DND-41 (cell line): ENCODE measurements around the gene SNAPC5.

Experiments used
- CTCF ChIP-seq: IDR thresholded peaks from 2 replicates; pipeline ENCODE4 v1.5.1; 2012; ENCODE audit warnings: borderline replicate concordance, low read length, moderate library complexity, mild to moderate bottlenecking; ENCODE audit not compliant: poor library complexity, severe bottlenecking; ENCODE audit errors: extremely low read depth
- EZH2 ChIP-seq: IDR thresholded peaks from 3 replicates; pipeline ENCODE4 v1.6.1; 2012; ENCODE audit warnings: borderline replicate concordance, low read depth, mild to moderate bottlenecking, moderate library complexity, low read length, inconsistent platforms; ENCODE audit not compliant: severe bottlenecking

- TF ChIP-seq CTCF (no peak), EZH2 (no peak)
These were observed 14.4 kb downstream of the SNAPC5 start for GRCh38 chr15:66483131-66483566.
